Spleen (tissue), 11 donors: ENCODE results near the gene MRPL23. TPM values are rescaled to one million over a fixed set of nuclear protein-coding genes. Genes with fewer than 3 reads are reported as not detected.
A peak's percentile ranks its signal among the peaks of the same experiment; 100 is the strongest.

Experiments used
- DNase-seq: peaks from one replicate; pipeline ENCODE4 v3.0.0-alpha.2; 2020
- H3K27ac ChIP-seq, 8 donors: fragments of 200-600 bp; sonication (generic) in 7 of 8; 1 replicate in 4 of 8; 2 replicates in 4 of 8; pipeline versions ENCODE4 v1.5.0 to v1.8.0; 2016 to 2021; ENCODE audit warnings: inconsistent platforms in 4 of 8, mild to moderate bottlenecking in 4 of 8, moderate library complexity in 1 of 8
- H3K27me3 ChIP-seq, 7 donors: fragments of 200-600 bp; sonication (generic) in 6 of 7; replicated peaks in 1 of 7; 1 replicate in 4 of 7; 2 replicates in 3 of 7; pipeline versions ENCODE4 v1.5.0 to v1.8.0; 2016 to 2021; ENCODE audit warnings: inconsistent platforms in 3 of 7, mild to moderate bottlenecking in 1 of 7
- H3K36me3 ChIP-seq, 6 donors: fragments of 200-600 bp; sonication (generic) in 5 of 6; 1 replicate in 4 of 6; 2 replicates in 2 of 6; pipeline versions ENCODE4 v1.5.0 to v1.8.0; 2016 to 2021; ENCODE audit warnings: inconsistent platforms in 2 of 6
- H3K4me1 ChIP-seq, 6 donors: fragments of 200-600 bp; sonication (generic) in 5 of 6; 1 replicate in 3 of 6; 2 replicates in 3 of 6; pipeline versions ENCODE4 v1.5.0 to v1.8.0; 2016 to 2021; ENCODE audit warnings: inconsistent platforms in 3 of 6
- H3K4me3 ChIP-seq, 8 donors: fragments of 200-600 bp; sonication (generic) in 7 of 8; 1 replicate in 4 of 8; 2 replicates in 4 of 8; pipeline versions ENCODE4 v1.5.0 to v1.8.0; 2016 to 2021; ENCODE audit warnings: inconsistent platforms in 4 of 8, mild to moderate bottlenecking in 4 of 8, moderate library complexity in 2 of 8
- H3K9me3 ChIP-seq, 8 donors: fragments of 200-600 bp; sonication (generic) in 7 of 8; 1 replicate in 4 of 8; 2 replicates in 4 of 8; pipeline versions ENCODE4 v1.5.0 to v1.8.0; 2016 to 2021; ENCODE audit warnings: inconsistent platforms in 4 of 8
- POLR2A ChIP-seq, 3 donors: fragments of 450-650 bp; IDR thresholded peaks; one replicate each; pipeline ENCODE4 v1.5.1; 2017; ENCODE audit warnings: antibody characterized with exemption in 3 of 3, mild to moderate bottlenecking in 1 of 3
- POLR2AphosphoS5 ChIP-seq, 3 donors: sonication (generic); formaldehyde crosslinking; IDR thresholded peaks; one replicate each; pipeline ENCODE4 v1.5.1; 2017; ENCODE audit warnings: antibody characterized with exemption in 3 of 3
- WGBS, 5 donors: extraction: QIAGEN DNeasy Blood & Tissue Kit in 3 of 5; methylation state at CpG; one replicate each; pipeline versions ENCODE4 v1.1.5 to v1.1.7; 2013 to 2018; 5-methylcytosine and 5-hydroxymethylcytosine counted together
- intact Hi-C: fragments of 100-400 bp; cut with DNase I; formaldehyde crosslinking; loops from one replicate; pipeline ENCODE4 v1.15.0; 2023; ENCODE audit warnings: low total_unique reads
- polyA plus RNA-seq, 3 donors: library from polyadenylated mRNA; stranded (reverse); fragments of 200-250 nt; gene quantifications; one replicate each; pipeline ENCODE4 v1.2.1, GENCODE V29; 2013
- total RNA-seq, 7 donors: library from RNA; depleted of rRNA in 3 of 7; stranded (reverse); fragments of >200 nt in 3 of 7; fragmentation: NEBNext Ultra II Directional in 4 of 7; extraction: Animal tissue kit (Norgen Biotek cat#: 25700) in 4 of 7; gene quantifications; one replicate each; pipeline versions ENCODE4 v1.1.0 to v1.2.1, GENCODE V29; 2016 to 2021
- TF ChIP-seq, protein P1 (sequence below), 11 experiments: fragments of 200-600 bp in 7 of 11; fragments of 450-650 bp in 4 of 11; sonication (generic) in 4 of 11; IDR thresholded peaks in 8 of 11; conservative IDR thresholded peaks in 3 of 11; 1 replicate in 7 of 11; 2 replicates in 4 of 11; pipeline versions ENCODE4 v1.4.0 to v1.8.0; 2016 to 2021; ENCODE audit warnings: antibody characterized with exemption in 11 of 11, inconsistent platforms in 4 of 11, mild to moderate bottlenecking in 1 of 11
- donor health status: healthy with polysubstance abuse.
- donor health status: DM: no; HTN: no; CAD: no; lungs with moderate emphysema.
- donor health status: DM: no; HTN: no; CAD: no.
- donor health status: Bipolar disorder and iron deficiency.
- donor health status: healthy.
- donor health status: DM: no; HTN: no; CAD: no.
- donor health status: DM: yes; HTN: yes; CAD: no.

MRPL23 gene
- total and polyA plus RNA-seq, 10 donors: 32.5 to 160 (median 54.0) TPM

DNA sequence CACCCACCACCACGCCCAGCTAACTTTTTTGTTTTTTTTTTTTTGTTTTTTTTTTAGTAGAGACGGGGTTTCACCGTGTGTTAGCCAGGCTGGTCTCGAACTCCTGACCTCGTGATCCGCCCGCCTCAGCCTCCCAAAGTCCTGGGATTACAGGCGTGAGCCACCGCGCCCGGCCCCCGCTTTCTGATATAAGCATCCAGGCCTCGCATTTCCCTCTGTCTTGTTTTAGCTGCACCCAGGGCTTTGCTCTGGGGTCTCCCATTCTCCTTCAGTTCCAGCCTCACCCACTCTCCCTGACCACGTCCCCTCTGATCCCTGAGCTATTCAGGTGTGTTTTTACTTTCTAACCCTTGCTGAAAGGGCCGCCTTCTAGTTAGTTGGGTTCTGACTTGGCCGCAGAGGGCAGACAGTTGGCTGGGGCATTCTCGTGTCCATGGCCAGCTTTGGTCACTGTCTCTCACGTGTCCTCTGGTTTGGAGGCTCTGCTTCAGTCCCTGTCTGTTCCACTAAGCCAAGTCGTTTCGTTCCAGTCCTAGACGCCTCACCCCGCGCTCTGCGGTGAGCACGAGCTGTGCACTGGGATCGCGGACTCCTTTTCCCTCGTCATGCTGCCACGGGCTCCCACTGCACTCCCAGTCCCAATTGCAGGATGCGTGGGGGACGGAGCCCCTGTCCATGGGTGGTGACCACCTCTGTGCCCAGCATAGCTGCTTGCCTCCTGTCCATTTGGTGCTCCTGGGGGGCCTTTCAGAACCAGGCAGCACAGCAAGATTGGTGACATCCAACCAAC, 33.7 kb upstream of the MRPL23 start:
- intact Hi-C loops: no loop called here
- no peak for DNase-seq
- TF ChIP-seq, protein P1, sequence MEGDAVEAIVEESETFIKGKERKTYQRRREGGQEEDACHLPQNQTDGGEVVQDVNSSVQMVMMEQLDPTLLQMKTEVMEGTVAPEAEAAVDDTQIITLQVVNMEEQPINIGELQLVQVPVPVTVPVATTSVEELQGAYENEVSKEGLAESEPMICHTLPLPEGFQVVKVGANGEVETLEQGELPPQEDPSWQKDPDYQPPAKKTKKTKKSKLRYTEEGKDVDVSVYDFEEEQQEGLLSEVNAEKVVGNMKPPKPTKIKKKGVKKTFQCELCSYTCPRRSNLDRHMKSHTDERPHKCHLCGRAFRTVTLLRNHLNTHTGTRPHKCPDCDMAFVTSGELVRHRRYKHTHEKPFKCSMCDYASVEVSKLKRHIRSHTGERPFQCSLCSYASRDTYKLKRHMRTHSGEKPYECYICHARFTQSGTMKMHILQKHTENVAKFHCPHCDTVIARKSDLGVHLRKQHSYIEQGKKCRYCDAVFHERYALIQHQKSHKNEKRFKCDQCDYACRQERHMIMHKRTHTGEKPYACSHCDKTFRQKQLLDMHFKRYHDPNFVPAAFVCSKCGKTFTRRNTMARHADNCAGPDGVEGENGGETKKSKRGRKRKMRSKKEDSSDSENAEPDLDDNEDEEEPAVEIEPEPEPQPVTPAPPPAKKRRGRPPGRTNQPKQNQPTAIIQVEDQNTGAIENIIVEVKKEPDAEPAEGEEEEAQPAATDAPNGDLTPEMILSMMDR (IDR thresholded peaks at IDR 0.05 in 8 of 11, conservative IDR thresholded peaks at IDR 0.05 in 3 of 11): no peak
- TF ChIP-seq POLR2AphosphoS5 (IDR thresholded peaks at IDR 0.05) (no peak), POLR2A (IDR thresholded peaks at IDR 0.05) (no peak)
- WGBS, 5 donors: 92 to 96% (median 92%) methylated on average over 29 to 31 of the region's 31 CpGs
- Histone ChIP-seq H3K4me3 (no peak overlapping the region), H3K27me3 (no peaks in the 10 kb centered on the region), H3K9me3 (no peaks in the 10 kb centered on the region), H3K4me1 (peaks cover 0 to 34% (median 2%) of the 10 kb centered on the region in 6 donors), H3K27ac (no peak overlapping the region), H3K36me3 (no peaks in the 10 kb centered on the region)

DNA sequence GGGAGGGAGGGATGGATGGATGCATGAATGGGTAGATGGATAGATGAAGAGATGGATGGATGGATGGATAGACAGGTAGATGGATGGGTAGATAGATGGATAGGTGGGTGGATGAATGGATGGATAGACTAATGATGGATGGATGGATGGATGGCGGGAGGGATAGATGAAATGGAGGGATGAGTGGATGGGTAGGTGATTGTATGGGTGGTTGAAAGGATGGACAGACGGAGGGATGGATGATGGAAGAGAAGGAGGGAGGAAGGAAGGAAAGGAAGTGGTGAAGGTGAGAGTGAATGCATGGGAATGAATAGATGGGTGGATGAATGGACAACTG, 31.4 kb upstream of the MRPL23 start:
- peaks cover 0 to under 1% (median 0%) of the 10 kb centered on the region in 7 donors for H3K27me3 ChIP-seq
- H3K4me1 ChIP-seq: peaks cover 0 to 26% (median 2%) of the 10 kb centered on the region in 6 donors
- no peak for DNase-seq
- intact Hi-C loops: loop anchor here (1.0 to 5.0 kb wide), 2 partner anchors 22 to 33 kb away; no protein-coding TSS in a partner anchor
- H3K4me3 ChIP-seq: no peak overlapping the region
- 76 to 91% (median 86%) methylated on average over 2 of the region's 2 CpGs for WGBS, 5 donors
- TF ChIP-seq POLR2AphosphoS5 (IDR thresholded peaks at IDR 0.05) (no peak), POLR2A (IDR thresholded peaks at IDR 0.05) (no peak)
- TF ChIP-seq, protein P1 (IDR thresholded peaks at IDR 0.05 in 8 of 11, conservative IDR thresholded peaks at IDR 0.05 in 3 of 11): no peak
- no peaks in the 10 kb centered on the region for H3K36me3 ChIP-seq
- H3K27ac ChIP-seq: peak overlapping the region in 1 of 8 donors; percentile 46
- H3K9me3 ChIP-seq: no peaks in the 10 kb centered on the region

DNA sequence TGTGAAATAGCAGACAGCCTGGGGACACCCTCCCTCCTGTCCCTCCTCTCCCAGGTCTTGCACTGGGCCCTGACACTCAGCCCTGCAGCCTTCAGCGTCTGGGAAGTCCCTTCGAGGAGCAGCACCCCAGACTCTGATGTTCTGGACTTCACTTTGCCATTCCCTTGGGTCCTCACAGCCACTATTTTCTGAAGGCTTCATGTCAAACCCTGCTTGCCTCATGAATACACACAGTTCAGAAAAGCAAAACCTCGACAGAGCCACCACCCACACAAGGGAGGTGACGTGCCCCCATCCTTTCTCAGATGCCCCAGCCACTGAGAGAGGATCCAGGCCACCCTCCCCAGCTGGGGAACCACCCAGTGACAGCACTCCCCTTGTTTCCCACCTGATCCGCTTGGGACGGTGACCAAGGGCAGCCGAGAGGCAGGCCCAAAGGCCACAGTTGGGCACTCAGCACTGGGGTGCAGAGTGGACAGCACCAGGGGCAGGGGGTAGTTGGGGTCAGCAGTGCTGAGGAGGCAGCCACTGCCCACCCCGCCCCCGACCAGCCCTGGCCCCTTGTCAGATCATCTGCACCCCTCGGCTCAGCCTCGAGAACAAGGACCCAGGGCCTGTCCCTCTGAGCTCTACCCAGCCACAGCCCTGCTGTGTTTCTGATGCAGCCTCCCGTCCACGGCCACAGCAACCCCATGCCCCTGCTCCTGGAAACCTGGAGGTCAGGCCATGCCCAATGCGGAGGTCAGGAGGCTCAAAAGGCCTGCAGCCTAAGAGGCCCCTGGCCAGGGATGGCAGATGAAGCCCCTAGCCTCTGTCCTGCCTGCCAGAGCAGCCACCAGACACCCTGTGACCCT, 30.8 kb upstream of the MRPL23 start:
- peaks cover 0 to 6% (median 0%) of the 10 kb centered on the region in 7 donors for H3K27me3 ChIP-seq
- intact Hi-C loops: loop anchor here (1.0 to 5.0 kb wide), 2 partner anchors 23 to 34 kb away; no protein-coding TSS in a partner anchor
- no peak overlapping the region for H3K4me3 ChIP-seq
- peak; percentile 51 to 80 (median 72) for TF ChIP-seq POLR2AphosphoS5 (IDR thresholded peaks at IDR 0.05)
- TF ChIP-seq POLR2A (IDR thresholded peaks at IDR 0.05): no peak
- DNase-seq: peak; percentile 82
- no peaks in the 10 kb centered on the region for H3K36me3 ChIP-seq
- peak overlapping the region in 3 of 8 donors; percentile 10 to 46 (median 30) for H3K27ac ChIP-seq
- 70 to 89% (median 75%) methylated on average over 10 to 14 of the region's 14 CpGs for WGBS, 5 donors
- H3K4me1 ChIP-seq: peaks cover 0 to 26% (median 2%) of the 10 kb centered on the region in 6 donors
- H3K9me3 ChIP-seq: no peaks in the 10 kb centered on the region

DNA sequence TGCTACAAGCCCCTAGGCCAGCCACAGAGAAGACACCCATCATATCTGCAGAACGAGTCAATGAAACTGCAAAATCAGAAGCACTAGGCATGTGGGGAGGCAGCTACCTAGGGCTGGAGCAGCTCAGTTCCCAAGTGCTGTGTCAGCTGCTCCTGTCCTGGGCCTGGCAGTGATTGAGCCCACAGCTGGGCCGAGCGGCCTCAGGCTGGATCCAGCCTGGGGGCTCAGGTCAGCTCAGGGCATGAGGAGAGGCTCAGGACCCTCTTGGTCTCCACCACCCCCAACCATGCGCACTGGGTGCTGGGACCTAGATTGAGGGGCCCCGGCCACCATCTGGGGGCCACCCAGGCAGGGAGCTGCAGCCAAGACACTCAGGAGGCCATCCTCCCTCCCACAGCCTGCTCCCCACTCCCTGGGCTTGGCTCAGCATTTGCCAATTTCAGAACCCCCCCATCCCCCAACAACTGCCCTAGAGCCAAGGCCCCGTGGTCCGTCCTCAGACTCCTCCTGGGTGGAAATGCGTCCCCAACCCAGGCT, 30.1 kb upstream of the MRPL23 start:
- Histone ChIP-seq H3K4me3 (no peak overlapping the region), H3K27ac (peak overlapping the region in 3 of 8 donors; percentile 10 to 46 (median 30)), H3K9me3 (no peaks in the 10 kb centered on the region), H3K36me3 (no peaks in the 10 kb centered on the region), H3K27me3 (peaks cover 0 to 12% (median 0%) of the 10 kb centered on the region in 7 donors), H3K4me1 (peaks cover 0 to 26% (median 2%) of the 10 kb centered on the region in 6 donors)
- DNase-seq: peak; percentile 77
- intact Hi-C loops: loop anchor here (1.0 to 5.0 kb wide), 2 partner anchors 24 to 35 kb away; no protein-coding TSS in a partner anchor
- 44 to 88% (median 71%) methylated on average over 4 to 8 of the region's 8 CpGs for WGBS, 5 donors
- TF ChIP-seq POLR2A (IDR thresholded peaks at IDR 0.05) (no peak), POLR2AphosphoS5 (IDR thresholded peaks at IDR 0.05) (peak; percentile 46 to 72 (median 63))
